Cerebellar nuclear complex (tissue), 1 donor: Measurements from ENCODE around the gene ARFGEF2.
A peak's percentile ranks its signal among the peaks of the same experiment; 100 is the strongest.
"Not testable (repeated sequence)": the region's sequence is repeated elsewhere in the genome, so short reads cannot be mapped to it uniquely, and the experiment has no call there.

Experiments used
- DNase-seq, 2 experiments: peaks; one replicate each; lab custom pipeline; 2025; lab: John Stamatoyannopoulos, UW

The ARFGEF2 gene

GRCh38 chr20:48999890-49000870, 78.7 kb downstream of the ARFGEF2 start:
- no peak for DNase-seq

- DNase-seq = no peak
These were observed 80.2 kb downstream of the ARFGEF2 start for GRCh38 chr20:49001741-49002140.

- DNase-seq = peak in 1 of 2 experiments; percentile 2
These were observed 85.0 kb downstream of the ARFGEF2 start for GRCh38 chr20:49006446-49006980.

GRCh38 chr20:49009899-49010631, 88.6 kb downstream of the ARFGEF2 start:
- no peak for DNase-seq

GRCh38 chr20:49024220-49024619, 102.7 kb downstream of the ARFGEF2 start:
- no peak for DNase-seq

GRCh38 chr20:49028177-49028576, 106.7 kb downstream of the ARFGEF2 start:
- DNase-seq = not testable (repeated sequence)

- no peak for DNase-seq
These were observed 107.2 kb downstream of the ARFGEF2 start for GRCh38 chr20:49028684-49029083.

GRCh38 chr20:49029203-49029602, 107.7 kb downstream of the ARFGEF2 start:
- no peak for DNase-seq

GRCh38 chr20:49030954-49031619, 109.6 kb downstream of the ARFGEF2 start:
- no peak for DNase-seq

- DNase-seq = no peak
These were observed 110.9 kb downstream of the ARFGEF2 start for GRCh38 chr20:49032455-49032854.

GRCh38 chr20:49034070-49034732, 112.7 kb downstream of the ARFGEF2 start:
- no peak for DNase-seq

- DNase-seq = no peak
These were observed 116.5 kb downstream of the ARFGEF2 start for GRCh38 chr20:49037962-49038387.

GRCh38 chr20:49039854-49040253, 118.3 kb downstream of the ARFGEF2 start:
- DNase-seq = no peak

GRCh38 chr20:49043000-49043399, 121.5 kb downstream of the ARFGEF2 start:
- DNase-seq = no peak

- no peak for DNase-seq
These were observed 124.1 kb downstream of the ARFGEF2 start for GRCh38 chr20:49045440-49046086.

- DNase-seq = peak; percentile 87 to 90
These were observed 124.8 kb downstream of the ARFGEF2 start, which contains the start of gene CSE1L for GRCh38 chr20:49046087-49046900. TSS of gene CSE1L (plus strand) at chr20:49046312. CDS start at chr20:49058464, 12,152 bp downstream.

GRCh38 chr20:49052334-49052733, 130.8 kb downstream of the ARFGEF2 start:
- DNase-seq = no peak

GRCh38 chr20:49054056-49054643, 132.6 kb downstream of the ARFGEF2 start:
- no peak for DNase-seq

- DNase-seq = no peak
These were observed 141.8 kb downstream of the ARFGEF2 start for GRCh38 chr20:49063279-49063678.
